Naive thymus-derived CD4-positive, alpha-beta T cell (primary cell): ENCODE data around the gene TUBGCP3. TPM values are rescaled to one million over a fixed set of nuclear protein-coding genes. Genes with fewer than 3 reads are reported as not detected.
A peak's percentile ranks its signal among the peaks of the same experiment; 100 is the strongest.

Experiments
- ATAC-seq: fragments of 150-1000 bp; cut with Tn5 transposase; 2 replicates; pipeline ENCODE4 v1.10.0; 2021; ENCODE audit warnings: mild to moderate bottlenecking, moderate library complexity
- CTCF ChIA-PET: fragments of 350-600 bp; sonication (Branson Sonifier 250); formaldehyde crosslinking; loops from one replicate; lab custom pipeline; 2021; ENCODE audit warnings: antibody characterized with exemption; lab: Charles Lee
- POLR2A ChIA-PET: fragments of 350-600 bp; sonication (Branson Sonifier 250); formaldehyde crosslinking; loops from one replicate; lab custom pipeline; 2021; ENCODE audit warnings: antibody characterized with exemption, inconsistent platforms; lab: Charles Lee
- DNase-seq, 9 donors: peaks; one replicate each; pipeline versions ENCODE4 v3.0.0 to v3.0.0-alpha.2; 2020 to 2022; ENCODE audit warnings: mixed read lengths in 1 of 9
- H3K27ac ChIP-seq: one replicate; pipeline ENCODE4 v1.7.0; 2013; ENCODE audit warnings: mild to moderate bottlenecking, low read depth, low read length, moderate library complexity
- H3K27me3 ChIP-seq, 2 donors: one replicate each; pipeline ENCODE4 v1.7.0; 2013; ENCODE audit warnings: low read length in 2 of 2, mild to moderate bottlenecking in 2 of 2, moderate library complexity in 2 of 2; ENCODE audit not compliant: control insufficient read depth in 2 of 2, insufficient read depth in 2 of 2
- H3K36me3 ChIP-seq, 3 experiments: 1 replicate in 2 of 3; 2 replicates in 1 of 3; pipeline ENCODE4 v1.7.0; 2013; ENCODE audit warnings: low read length in 3 of 3, mild to moderate bottlenecking in 3 of 3, moderate library complexity in 1 of 3; ENCODE audit not compliant: insufficient read depth in 3 of 3, control insufficient read depth in 2 of 3
- H3K4me1 ChIP-seq, 2 donors: one replicate each; pipeline ENCODE4 v1.7.0; 2013; ENCODE audit warnings: low read length in 2 of 2, mild to moderate bottlenecking in 2 of 2, moderate library complexity in 1 of 2; ENCODE audit not compliant: control insufficient read depth in 2 of 2, insufficient read depth in 2 of 2
- H3K4me3 ChIP-seq: 2 replicates; pipeline ENCODE4 v1.7.0; 2013; ENCODE audit warnings: mild to moderate bottlenecking, low read length
- H3K9me3 ChIP-seq, 3 experiments: 1 replicate in 2 of 3; 2 replicates in 1 of 3; pipeline ENCODE4 v1.7.0; 2013; ENCODE audit warnings: low read length in 3 of 3; ENCODE audit not compliant: control insufficient read depth in 2 of 3
- H3K27ac Mint-ChIP-seq, 9 donors: one replicate each; pipeline ENCODE4 v1.8.0; 2020 to 2022; ENCODE audit warnings: mixed read lengths in 9 of 9, mild to moderate bottlenecking in 8 of 9, moderate library complexity in 5 of 9, inconsistent platforms in 2 of 9
- H3K27me3 Mint-ChIP-seq, 5 donors: one replicate each; pipeline ENCODE4 v1.8.0; 2021 to 2022; ENCODE audit warnings: mixed read lengths in 5 of 5, mild to moderate bottlenecking in 1 of 5
- H3K36me3 Mint-ChIP-seq, 5 donors: one replicate each; pipeline ENCODE4 v1.8.0; 2020 to 2022; ENCODE audit warnings: mixed read lengths in 5 of 5, mild to moderate bottlenecking in 3 of 5, inconsistent platforms in 1 of 5
- H3K4me1 Mint-ChIP-seq, 7 donors: one replicate each; pipeline ENCODE4 v1.8.0; 2020 to 2022; ENCODE audit warnings: mixed read lengths in 7 of 7, mild to moderate bottlenecking in 3 of 7, inconsistent platforms in 1 of 7
- H3K4me3 Mint-ChIP-seq, 10 donors: one replicate each; pipeline ENCODE4 v1.8.0; 2020 to 2022; ENCODE audit warnings: mild to moderate bottlenecking in 10 of 10, mixed read lengths in 10 of 10, moderate library complexity in 6 of 10, inconsistent platforms in 2 of 10
- H3K9me3 Mint-ChIP-seq, 11 donors: one replicate each; pipeline ENCODE4 v1.8.0; 2020 to 2022; ENCODE audit warnings: mixed read lengths in 11 of 11, mild to moderate bottlenecking in 4 of 11, inconsistent platforms in 1 of 11, moderate library complexity in 1 of 11
- intact Hi-C, 2 donors: fragments of 100-400 bp; cut with micrococcal nuclease; formaldehyde crosslinking; loops; one replicate each; pipeline ENCODE4 v1.15.1; 2023
- polyA plus RNA-seq, 2 donors: library from polyadenylated mRNA; unstranded; fragments of 300-500 nt; fragmentation: Illumina TruSeq; gene quantifications; one replicate each; pipeline ENCODE4 v1.2.3, GENCODE V29; 2021
- total RNA-seq, 6 experiments: library from RNA in 5 of 6; stranded (reverse) in 5 of 6; gene quantifications; 1 replicate in 5 of 6; 2 replicates in 1 of 6; pipeline ENCODE4 v1.2.3 and lab custom pipeline; 2021 to 2026

Gene TUBGCP3
- total and polyA plus RNA-seq, 7 experiments from 2014 or later = 15.4 to 56.7 (median 43.5) TPM

DNA sequence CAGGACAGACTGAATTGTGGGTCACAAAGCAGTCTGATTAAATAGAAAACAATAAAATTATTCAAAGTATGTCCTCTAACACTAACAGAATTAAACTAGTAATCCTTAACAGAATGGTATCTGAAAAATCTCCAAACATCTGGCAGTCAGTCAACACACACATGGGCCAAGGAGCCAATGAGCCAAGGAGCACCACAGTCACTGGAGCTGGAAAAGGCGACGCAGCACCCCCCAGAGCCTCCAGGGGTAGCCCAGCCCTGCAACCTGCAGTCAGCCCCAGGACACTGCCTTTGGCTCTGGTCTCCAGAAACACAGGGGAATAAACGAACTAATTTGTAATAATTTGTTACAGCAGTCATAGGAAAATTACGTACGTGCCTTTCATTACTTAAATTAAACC lies 12.3 kb downstream of the TUBGCP3 start:
- H3K9me3 Mint-ChIP-seq = peaks cover 0 to 10% (median 0%) of the 10 kb centered on the region in 11 donors
- Histone ChIP-seq H3K9me3 (no peaks in the 10 kb centered on the region), H3K4me1 (peaks cover 0 to 15% of the 10 kb centered on the region in 2 donors), H3K27me3 (no peaks in the 10 kb centered on the region), H3K36me3 (no peaks in the 10 kb centered on the region), H3K27ac (no peak overlapping the region), H3K4me3 (no peak overlapping the region)
- ATAC-seq (no peak), DNase-seq (no peak)
- ChIA-PET POLR2A (no interaction called here), CTCF (no interaction called here)
- intact Hi-C loops = no loop called here
- peaks cover 35 to 84% (median 72%) of the 10 kb centered on the region in 7 donors for H3K4me1 Mint-ChIP-seq
- no peaks in the 10 kb centered on the region for H3K27me3 Mint-ChIP-seq
- H3K4me3 Mint-ChIP-seq = peak overlapping the region in 3 of 10 donors; percentile 20 to 43 (median 29)
- H3K27ac Mint-ChIP-seq = peak overlapping the region in 5 of 9 donors; percentile 20 to 51 (median 25)
- H3K36me3 Mint-ChIP-seq = peaks cover 0 to 28% (median 21%) of the 10 kb centered on the region in 5 donors

- ATAC-seq = peak; percentile 32
Observed at GRCh38 chr13:112574834-112575613, 12.9 kb downstream of the TUBGCP3 start.

GRCh38 chr13:112574416-112574815 lies 13.5 kb downstream of the TUBGCP3 start:
- H3K27ac ChIP-seq = no peak overlapping the region
- ATAC-seq = no peak
- peak overlapping the region in 8 of 9 donors; percentile 14 to 69 (median 28) for H3K27ac Mint-ChIP-seq
- no peak for DNase-seq
- H3K27me3 ChIP-seq = no peaks in the 10 kb centered on the region
- H3K4me3 ChIP-seq = no peak overlapping the region
- intact Hi-C loops = no loop called here
- H3K4me1 Mint-ChIP-seq = peaks cover 29 to 83% (median 70%) of the 10 kb centered on the region in 7 donors
- no peaks in the 10 kb centered on the region for H3K9me3 ChIP-seq
- H3K36me3 Mint-ChIP-seq = peaks cover 0 to 24% (median 20%) of the 10 kb centered on the region in 5 donors
- no peaks in the 10 kb centered on the region for H3K27me3 Mint-ChIP-seq
- H3K36me3 ChIP-seq = no peaks in the 10 kb centered on the region
- ChIA-PET CTCF (no interaction called here), POLR2A (no interaction called here)
- peaks cover 0 to 15% of the 10 kb centered on the region in 2 donors for H3K4me1 ChIP-seq
- H3K9me3 Mint-ChIP-seq = peaks cover 0 to 10% (median 0%) of the 10 kb centered on the region in 11 donors
- peak overlapping the region in 4 of 10 donors; percentile 3 to 20 (median 16) for H3K4me3 Mint-ChIP-seq

More at GRCh38 chr13:112574834-112575613, 12.9 kb downstream of the TUBGCP3 start:
- Mint-ChIP-seq H3K9me3 (peaks cover 0 to 10% (median 0%) of the 10 kb centered on the region in 11 donors), H3K36me3 (peaks cover 0 to 27% (median 22%) of the 10 kb centered on the region in 5 donors), H3K4me1 (peaks cover 31 to 83% (median 68%) of the 10 kb centered on the region in 7 donors), H3K4me3 (peak overlapping the region in 5 of 10 donors; percentile 18 to 53 (median 29)), H3K27me3 (no peaks in the 10 kb centered on the region), H3K27ac (peak overlapping the region in 6 of 9 donors; percentile 19 to 54 (median 31))
- H3K4me1 ChIP-seq = peaks cover 0 to 15% of the 10 kb centered on the region in 2 donors
- ChIA-PET POLR2A (no interaction called here), CTCF (no interaction called here)
- DNase-seq = no peak
- H3K4me3 ChIP-seq = no peak overlapping the region
- H3K9me3 ChIP-seq = no peaks in the 10 kb centered on the region
- intact Hi-C loops = no loop called here
- no peaks in the 10 kb centered on the region for H3K36me3 ChIP-seq
- no peaks in the 10 kb centered on the region for H3K27me3 ChIP-seq
- H3K27ac ChIP-seq = no peak overlapping the region

GRCh38 chr13:112573710-112574109 lies 14.2 kb downstream of the TUBGCP3 start:
- Histone ChIP-seq H3K36me3 (peaks cover 0 to 3% (median 0%) of the 10 kb centered on the region in 3 experiments), H3K9me3 (no peaks in the 10 kb centered on the region), H3K4me3 (no peak overlapping the region), H3K4me1 (peaks cover 0 to 15% of the 10 kb centered on the region in 2 donors), H3K27me3 (no peaks in the 10 kb centered on the region), H3K27ac (no peak overlapping the region)
- H3K9me3 Mint-ChIP-seq = peaks cover 0 to 10% (median 0%) of the 10 kb centered on the region in 11 donors
- H3K4me3 Mint-ChIP-seq = no peak overlapping the region
- ChIA-PET CTCF (no interaction called here), POLR2A (no interaction called here)
- intact Hi-C loops = no loop called here
- H3K27me3 Mint-ChIP-seq = no peaks in the 10 kb centered on the region
- peaks cover 29 to 83% (median 69%) of the 10 kb centered on the region in 7 donors for H3K4me1 Mint-ChIP-seq
- ATAC-seq = no peak
- H3K36me3 Mint-ChIP-seq = peaks cover 0 to 26% (median 22%) of the 10 kb centered on the region in 5 donors
- no peak for DNase-seq
- H3K27ac Mint-ChIP-seq = peak overlapping the region in 3 of 9 donors; percentile 17 to 84 (median 76)

GRCh38 chr13:112572366-112572765 lies 15.6 kb downstream of the TUBGCP3 start:
- H3K27ac Mint-ChIP-seq = peak overlapping the region in 3 of 9 donors; percentile 28 to 65 (median 53)
- DNase-seq (no peak), ATAC-seq (no peak)
- intact Hi-C loops = no loop called here
- ChIA-PET CTCF (no interaction called here), POLR2A (no interaction called here)
- Histone ChIP-seq H3K27me3 (no peaks in the 10 kb centered on the region), H3K9me3 (no peaks in the 10 kb centered on the region), H3K4me3 (no peak overlapping the region), H3K4me1 (peaks cover 0 to 15% of the 10 kb centered on the region in 2 donors), H3K27ac (no peak overlapping the region), H3K36me3 (peaks cover 0 to 16% (median 3%) of the 10 kb centered on the region in 3 experiments)
- H3K4me3 Mint-ChIP-seq = peak overlapping the region in 1 of 10 donors; percentile 18
- no peaks in the 10 kb centered on the region for H3K27me3 Mint-ChIP-seq
- H3K9me3 Mint-ChIP-seq = peaks cover 0 to 9% (median 0%) of the 10 kb centered on the region in 11 donors
- H3K4me1 Mint-ChIP-seq = peaks cover 26 to 75% (median 65%) of the 10 kb centered on the region in 7 donors
- peaks cover 0 to 24% (median 18%) of the 10 kb centered on the region in 5 donors for H3K36me3 Mint-ChIP-seq

DNA sequence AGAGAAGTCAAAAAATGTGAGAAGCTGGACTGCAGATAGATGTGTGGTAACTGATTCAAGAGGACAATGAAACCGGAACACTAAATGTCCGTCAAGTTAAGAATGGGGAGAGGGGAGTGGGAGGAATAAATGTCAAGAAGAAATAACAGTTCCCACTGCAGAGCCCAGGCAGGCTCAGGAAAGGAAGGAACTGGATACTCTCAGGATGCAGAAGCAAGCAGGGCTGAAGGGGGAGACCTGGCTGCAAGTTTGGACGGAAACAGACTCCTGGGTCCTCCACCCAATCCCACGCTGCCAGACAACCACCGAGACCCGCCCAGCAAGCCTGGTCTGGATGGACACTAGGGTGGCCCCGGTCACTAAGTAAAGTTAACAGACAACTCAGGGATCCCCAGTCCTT lies 18.1 kb downstream of the TUBGCP3 start:
- H3K36me3 Mint-ChIP-seq = peaks cover 0 to 32% (median 14%) of the 10 kb centered on the region in 5 donors
- DNase-seq (no peak), ATAC-seq (no peak)
- Histone ChIP-seq H3K27ac (no peak overlapping the region), H3K9me3 (no peaks in the 10 kb centered on the region), H3K27me3 (no peaks in the 10 kb centered on the region), H3K36me3 (peaks cover 0 to 31% (median 3%) of the 10 kb centered on the region in 3 experiments), H3K4me3 (no peak overlapping the region), H3K4me1 (peaks cover 0 to under 1% of the 10 kb centered on the region in 2 donors)
- H3K27me3 Mint-ChIP-seq = no peaks in the 10 kb centered on the region
- intact Hi-C loops = no loop called here
- CTCF ChIA-PET = no interaction called here
- H3K27ac Mint-ChIP-seq = peak overlapping the region in 3 of 9 donors; percentile 27 to 45 (median 39)
- H3K4me3 Mint-ChIP-seq = no peak overlapping the region
- H3K9me3 Mint-ChIP-seq = no peaks in the 10 kb centered on the region
- peaks cover 19 to 57% (median 42%) of the 10 kb centered on the region in 7 donors for H3K4me1 Mint-ChIP-seq
- POLR2A ChIA-PET = no interaction called here
